ENCODE results near the gene ZNF536.

ZNF536 gene

GRCh38 chr19:30529876-30530275 lies 157.7 kb downstream of the ZNF536 start:
- TF ChIP-seq CTCF (conservative IDR thresholded peaks at IDR 0.05; ENCODE audit: low read depth, low read length), result no peak
- no peak for DNase-seq (ENCODE audit: low read depth)

GRCh38 chr19:30530751-30531150 lies 158.6 kb downstream of the ZNF536 start:
- DNase-seq (ENCODE audit: low read depth), result no peak
- H3K4me3 ChIP-seq (ENCODE audit: low read depth, low read length), result no peak overlapping the region
- no peak for TF ChIP-seq CTCF (conservative IDR thresholded peaks at IDR 0.05; ENCODE audit: low read depth, low read length)

More at GRCh38 chr19:30529876-30530275, 157.7 kb downstream of the ZNF536 start:
- H3K4me3 ChIP-seq (ENCODE audit: low read depth, low read length), result no peak overlapping the region

- DNase-seq (ENCODE audit: low read depth), result no peak
- no peak overlapping the region for H3K4me3 ChIP-seq (ENCODE audit: low read depth, low read length)
- no peak for TF ChIP-seq CTCF (conservative IDR thresholded peaks at IDR 0.05; ENCODE audit: low read depth, low read length)
Observed at GRCh38 chr19:30535011-30535410, 162.8 kb downstream of the ZNF536 start.

- H3K4me3 ChIP-seq (ENCODE audit: low read depth, low read length), result no peak overlapping the region
- TF ChIP-seq CTCF (conservative IDR thresholded peaks at IDR 0.05; ENCODE audit: low read depth, low read length), result no peak
- DNase-seq (ENCODE audit: low read depth), result no peak
Observed at GRCh38 chr19:30536975-30537374, 164.8 kb downstream of the ZNF536 start.

GRCh38 chr19:30539315-30539714 lies 167.1 kb downstream of the ZNF536 start:
- no peak for TF ChIP-seq CTCF (conservative IDR thresholded peaks at IDR 0.05; ENCODE audit: low read depth, low read length)
- H3K4me3 ChIP-seq (ENCODE audit: low read depth, low read length), result no peak overlapping the region
- DNase-seq (ENCODE audit: low read depth), result no peak

- no peak for DNase-seq (ENCODE audit: low read depth)
- H3K4me3 ChIP-seq (ENCODE audit: low read depth, low read length), result no peak overlapping the region
- TF ChIP-seq CTCF (conservative IDR thresholded peaks at IDR 0.05; ENCODE audit: low read depth, low read length), result no peak
Observed at GRCh38 chr19:30539981-30540380, 167.8 kb downstream of the ZNF536 start.

GRCh38 chr19:30540761-30541160 lies 168.6 kb downstream of the ZNF536 start:
- no peak for TF ChIP-seq CTCF (conservative IDR thresholded peaks at IDR 0.05; ENCODE audit: low read depth, low read length)
- no peak overlapping the region for H3K4me3 ChIP-seq (ENCODE audit: low read depth, low read length)
- DNase-seq (ENCODE audit: low read depth), result no peak
